CD4-positive, CD25-positive, alpha-beta regulatory T cell (primary cell): ENCODE results near the gene HMG20B. TPM values are rescaled to one million over a fixed set of nuclear protein-coding genes. Genes with fewer than 3 reads are reported as not detected.
A peak's percentile ranks its signal among the peaks of the same experiment; 100 is the strongest.
"Not testable (repeated sequence)": the region's sequence is repeated elsewhere in the genome, so short reads cannot be mapped to it uniquely, and the experiment has no call there.

Source experiments
- ATAC-seq, 2 donors: fragments of 150-1000 bp; cut with Tn5 transposase; one replicate each; pipeline ENCODE4 v1.10.0; 2021; ENCODE audit warnings: low read depth in 2 of 2, moderate number of reproducible peaks in 2 of 2, moderate library complexity in 1 of 2
- DNase-seq, 3 donors: peaks; one replicate each; pipeline versions ENCODE4 v3.0.0 to v3.0.0-alpha.2; 2012 to 2022; ENCODE audit warnings: mixed read lengths in 1 of 3
- H3K27ac ChIP-seq: one replicate; pipeline ENCODE4 v1.7.0; 2013; ENCODE audit warnings: mild to moderate bottlenecking, low read length; ENCODE audit not compliant: insufficient read depth, poor library complexity, severe bottlenecking
- H3K27me3 ChIP-seq: one replicate; pipeline ENCODE4 v1.7.0; 2013; ENCODE audit warnings: low read length; ENCODE audit not compliant: control insufficient read depth, insufficient read depth
- H3K36me3 ChIP-seq: one replicate; pipeline ENCODE4 v1.7.0; 2013; ENCODE audit warnings: mild to moderate bottlenecking, low read length, moderate library complexity; ENCODE audit not compliant: control insufficient read depth, insufficient read depth
- H3K4me1 ChIP-seq: 2 replicates; pipeline ENCODE4 v1.7.0; 2013; ENCODE audit warnings: mild to moderate bottlenecking, low read length; ENCODE audit not compliant: insufficient read depth, control insufficient read depth, poor library complexity, severe bottlenecking
- H3K4me3 ChIP-seq: one replicate; pipeline ENCODE4 v1.7.0; 2013; ENCODE audit warnings: low read depth, mild to moderate bottlenecking, low read length, moderate library complexity
- H3K9me3 ChIP-seq, 2 experiments: 1 replicate in 1 of 2; 2 replicates in 1 of 2; pipeline ENCODE4 v1.7.0; 2013; ENCODE audit warnings: low read length in 2 of 2, mild to moderate bottlenecking in 1 of 2, moderate library complexity in 1 of 2; ENCODE audit not compliant: control insufficient read depth in 2 of 2
- H3K27ac Mint-ChIP-seq, 3 donors: one replicate each; pipeline ENCODE4 v1.8.0; 2020 to 2022; ENCODE audit warnings: mild to moderate bottlenecking in 3 of 3, mixed read lengths in 3 of 3, moderate library complexity in 2 of 3
- H3K27me3 Mint-ChIP-seq: one replicate; pipeline ENCODE4 v1.8.0; 2022; ENCODE audit warnings: mild to moderate bottlenecking, mixed read lengths
- H3K36me3 Mint-ChIP-seq: one replicate; pipeline ENCODE4 v1.8.0; 2020; ENCODE audit warnings: mixed read lengths
- H3K4me1 Mint-ChIP-seq, 4 donors: one replicate each; pipeline ENCODE4 v1.8.0; 2020 to 2022; ENCODE audit warnings: mixed read lengths in 4 of 4, mild to moderate bottlenecking in 1 of 4
- H3K4me3 Mint-ChIP-seq, 4 donors: one replicate each; pipeline ENCODE4 v1.8.0; 2020 to 2022; ENCODE audit warnings: mild to moderate bottlenecking in 4 of 4, mixed read lengths in 4 of 4, moderate library complexity in 3 of 4
- H3K9me3 Mint-ChIP-seq, 7 donors: one replicate each; pipeline ENCODE4 v1.8.0; 2020 to 2022; ENCODE audit warnings: mixed read lengths in 7 of 7, mild to moderate bottlenecking in 3 of 7, moderate library complexity in 2 of 7
- polyA plus RNA-seq, 4 donors: library from polyadenylated mRNA; unstranded; fragments of 300-500 nt; fragmentation: Illumina TruSeq; gene quantifications; one replicate each; pipeline ENCODE4 v1.2.3, GENCODE V29; 2021
- total RNA-seq: library from RNA; stranded (reverse); gene quantifications from one replicate; pipeline ENCODE4 v1.2.3, GENCODE V29; 2022

Gene HMG20B
- total and polyA plus RNA-seq, 5 donors from 2014 or later: 35.4 to 49.3 (median 42.6) TPM

GRCh38 chr19:3565139-3565538 is 7.6 kb upstream of the HMG20B start:
- Histone ChIP-seq H3K36me3 (no peaks in the 10 kb centered on the region), H3K27ac (no peak overlapping the region), H3K9me3 (no peaks in the 10 kb centered on the region), H3K27me3 (no peaks in the 10 kb centered on the region), H3K4me1 (no peaks in the 10 kb centered on the region), H3K4me3 (no peak overlapping the region)
- H3K27ac Mint-ChIP-seq: no peak overlapping the region
- no peak for DNase-seq
- no peaks in the 10 kb centered on the region for H3K4me1 Mint-ChIP-seq
- no peaks in the 10 kb centered on the region for H3K36me3 Mint-ChIP-seq
- no peak overlapping the region for H3K4me3 Mint-ChIP-seq
- H3K9me3 Mint-ChIP-seq: no peaks in the 10 kb centered on the region
- ATAC-seq: no peak
- peaks cover 4% of the 10 kb centered on the region for H3K27me3 Mint-ChIP-seq

- H3K4me1 Mint-ChIP-seq: peaks cover 0 to 18% (median 6%) of the 10 kb centered on the region in 4 donors
- peaks cover 19% of the 10 kb centered on the region for H3K4me1 ChIP-seq
These were observed 2.7 kb upstream of the HMG20B start for GRCh38 chr19:3570042-3570441.

GRCh38 chr19:3570606-3571011 is 2.1 kb upstream of the HMG20B start:
- Histone ChIP-seq H3K4me1 (peaks cover 19% of the 10 kb centered on the region), H3K27ac (no peak overlapping the region), H3K36me3 (no peaks in the 10 kb centered on the region), H3K4me3 (no peak overlapping the region), H3K27me3 (no peaks in the 10 kb centered on the region), H3K9me3 (no peaks in the 10 kb centered on the region)
- H3K27ac Mint-ChIP-seq: no peak overlapping the region
- H3K9me3 Mint-ChIP-seq: no peaks in the 10 kb centered on the region
- peaks cover 0 to 22% (median 8%) of the 10 kb centered on the region in 4 donors for H3K4me1 Mint-ChIP-seq
- H3K4me3 Mint-ChIP-seq: peak overlapping the region in 1 of 4 donors; percentile 78
- DNase-seq (no peak), ATAC-seq (no peak)
- peaks cover 7% of the 10 kb centered on the region for H3K36me3 Mint-ChIP-seq
- H3K27me3 Mint-ChIP-seq: no peaks in the 10 kb centered on the region

More at GRCh38 chr19:3570042-3570441, 2.7 kb upstream of the HMG20B start:
- DNase-seq, H3K27ac ChIP-seq, H3K27me3 ChIP-seq, H3K27me3 Mint-ChIP-seq, H3K4me3 Mint-ChIP-seq, H3K4me3 ChIP-seq, H3K36me3 Mint-ChIP-seq, H3K9me3 Mint-ChIP-seq, H3K36me3 ChIP-seq, H3K27ac Mint-ChIP-seq, H3K9me3 ChIP-seq, ATAC-seq: not testable (repeated sequence)

- peak; percentile 99 to 100 (median 100) for DNase-seq
- Mint-ChIP-seq H3K36me3 (peaks cover 7% of the 10 kb centered on the region), H3K27me3 (no peaks in the 10 kb centered on the region), H3K4me1 (peaks cover 0 to 22% (median 8%) of the 10 kb centered on the region in 4 donors), H3K9me3 (no peaks in the 10 kb centered on the region), H3K27ac (peak overlapping the region; percentile 54 to 90 (median 60)), H3K4me3 (peak overlapping the region; percentile 77 to 87 (median 82))
- H3K27ac ChIP-seq: peak overlapping the region; percentile 61
- H3K4me1 ChIP-seq: peaks cover 19% of the 10 kb centered on the region
- ATAC-seq: peak; percentile 96 to 98
- H3K36me3 ChIP-seq: no peaks in the 10 kb centered on the region
- no peaks in the 10 kb centered on the region for H3K27me3 ChIP-seq
- H3K9me3 ChIP-seq: no peaks in the 10 kb centered on the region
- peak overlapping the region; percentile 70 for H3K4me3 ChIP-seq
These were observed 451 bp upstream of the HMG20B start for GRCh38 chr19:3572132-3572854.

GRCh38 chr19:3573162-3573857 is 566 bp downstream of the HMG20B start:
- Mint-ChIP-seq H3K36me3 (peaks cover 7% of the 10 kb centered on the region), H3K4me3 (peak overlapping the region; percentile 71 to 90 (median 84)), H3K9me3 (no peaks in the 10 kb centered on the region), H3K27me3 (no peaks in the 10 kb centered on the region), H3K27ac (peak overlapping the region in 1 of 3 donors; percentile 75), H3K4me1 (peaks cover 0 to 22% (median 8%) of the 10 kb centered on the region in 4 donors)
- H3K27ac ChIP-seq: peak overlapping the region; percentile 67
- no peak for DNase-seq
- no peaks in the 10 kb centered on the region for H3K27me3 ChIP-seq
- no peaks in the 10 kb centered on the region for H3K36me3 ChIP-seq
- no peaks in the 10 kb centered on the region for H3K9me3 ChIP-seq
- no peak overlapping the region for H3K4me3 ChIP-seq
- peaks cover 19% of the 10 kb centered on the region for H3K4me1 ChIP-seq
- ATAC-seq: no peak

- H3K9me3 ChIP-seq: no peaks in the 10 kb centered on the region
- H3K4me1 ChIP-seq: peaks cover 19% of the 10 kb centered on the region
- no peaks in the 10 kb centered on the region for H3K27me3 ChIP-seq
- Mint-ChIP-seq H3K9me3 (no peaks in the 10 kb centered on the region), H3K36me3 (peaks cover 7% of the 10 kb centered on the region), H3K27ac (peak overlapping the region in 2 of 3 donors; percentile 67 to 75), H3K4me1 (peaks cover 0 to 22% (median 8%) of the 10 kb centered on the region in 4 donors), H3K4me3 (peak overlapping the region; percentile 71 to 90 (median 84)), H3K27me3 (no peaks in the 10 kb centered on the region)
- peak; percentile 66 to 90 (median 76) for DNase-seq
- H3K27ac ChIP-seq: peak overlapping the region; percentile 23
- no peaks in the 10 kb centered on the region for H3K36me3 ChIP-seq
- no peak overlapping the region for H3K4me3 ChIP-seq
- peak in 1 of 2 donors; percentile 3 for ATAC-seq
These were observed 1.3 kb downstream of the HMG20B start for GRCh38 chr19:3573858-3574637.

GRCh38 chr19:3575260-3575741 is 2.6 kb downstream of the HMG20B start:
- no peaks in the 10 kb centered on the region for H3K9me3 ChIP-seq
- peak in 1 of 3 donors; percentile 29 for DNase-seq
- no peak for ATAC-seq
- no peaks in the 10 kb centered on the region for H3K27me3 Mint-ChIP-seq
- peak overlapping the region; percentile 59 to 84 (median 66) for H3K4me3 Mint-ChIP-seq
- peaks cover 19% of the 10 kb centered on the region for H3K4me1 ChIP-seq
- no peak overlapping the region for H3K27ac ChIP-seq
- no peak overlapping the region for H3K4me3 ChIP-seq
- peak overlapping the region in 1 of 3 donors; percentile 59 for H3K27ac Mint-ChIP-seq
- peaks cover 0 to 22% (median 8%) of the 10 kb centered on the region in 4 donors for H3K4me1 Mint-ChIP-seq
- peaks cover 7% of the 10 kb centered on the region for H3K36me3 Mint-ChIP-seq
- no peaks in the 10 kb centered on the region for H3K9me3 Mint-ChIP-seq
- no peaks in the 10 kb centered on the region for H3K36me3 ChIP-seq
- no peaks in the 10 kb centered on the region for H3K27me3 ChIP-seq
